Neural cell (in vitro differentiated cells): ENCODE measurements around the gene NCS1.

Source experiments
- EP300 ChIP-seq: fragments of 450-650 bp; conservative IDR thresholded peaks from 2 replicates; pipeline ENCODE4 v1.6.1; 2014; ENCODE audit warnings: antibody characterized with exemption, mild to moderate bottlenecking, moderate library complexity; ENCODE audit not compliant: poor library complexity, severe bottlenecking
- EZH2 ChIP-seq: fragments of 200-600, 300-800 bp; shearing (Covaris generic), sonication (generic); IDR thresholded peaks from 2 replicates; pipeline ENCODE4 v1.6.1; 2014; ENCODE audit warnings: antibody characterized with exemption, low read length, borderline replicate concordance, mild to moderate bottlenecking; ENCODE audit not compliant: insufficient read depth, poor library complexity, severe bottlenecking
- MXI1 ChIP-seq: fragments of 450-650 bp; conservative IDR thresholded peaks from 2 replicates; pipeline ENCODE4 v1.6.1; 2014; ENCODE audit warnings: antibody characterized with exemption, mild to moderate bottlenecking; ENCODE audit not compliant: poor library complexity, severe bottlenecking
- POLR2AphosphoS5 ChIP-seq: IDR thresholded peaks from 2 replicates; pipeline ENCODE4 v1.6.1; 2012
- RAD21 ChIP-seq: fragments of 450-650 bp; conservative IDR thresholded peaks from 2 replicates; pipeline ENCODE4 v1.6.1; 2014; ENCODE audit warnings: antibody characterized with exemption, mild to moderate bottlenecking, moderate library complexity
- SMC3 ChIP-seq: fragments of 450-650 bp; conservative IDR thresholded peaks from 2 replicates; pipeline ENCODE4 v1.6.1; 2014; ENCODE audit warnings: antibody characterized with exemption, mild to moderate bottlenecking, moderate library complexity; ENCODE audit not compliant: poor library complexity
- TAF1 ChIP-seq: IDR thresholded peaks from 2 replicates; pipeline ENCODE4 v1.6.1; 2012; ENCODE audit warnings: low read depth
- TF ChIP-seq, protein P1 (sequence below): fragments of 450-650 bp; IDR thresholded peaks from 2 replicates; pipeline ENCODE4 v1.5.1; 2014; ENCODE audit warnings: antibody characterized with exemption, mild to moderate bottlenecking, moderate library complexity; ENCODE audit not compliant: poor library complexity, severe bottlenecking

DNA sequence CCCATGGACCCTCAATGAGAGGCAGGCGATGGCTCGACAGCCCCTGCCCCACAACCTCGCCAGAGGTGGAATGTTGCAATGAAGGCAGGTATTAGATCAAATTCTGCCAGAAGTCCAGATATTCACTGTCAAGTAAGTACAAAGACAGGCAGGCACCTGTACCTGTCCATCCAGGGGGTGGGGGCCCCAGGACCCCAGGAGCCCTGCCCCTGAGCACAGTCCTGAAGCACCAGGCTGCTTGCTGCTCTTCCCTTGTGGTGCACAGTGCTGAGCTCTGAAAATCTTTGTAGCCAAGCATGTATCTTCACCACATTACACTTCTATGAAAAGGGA, 67.1 kb downstream of the NCS1 start:
- TF ChIP-seq, protein P1, sequence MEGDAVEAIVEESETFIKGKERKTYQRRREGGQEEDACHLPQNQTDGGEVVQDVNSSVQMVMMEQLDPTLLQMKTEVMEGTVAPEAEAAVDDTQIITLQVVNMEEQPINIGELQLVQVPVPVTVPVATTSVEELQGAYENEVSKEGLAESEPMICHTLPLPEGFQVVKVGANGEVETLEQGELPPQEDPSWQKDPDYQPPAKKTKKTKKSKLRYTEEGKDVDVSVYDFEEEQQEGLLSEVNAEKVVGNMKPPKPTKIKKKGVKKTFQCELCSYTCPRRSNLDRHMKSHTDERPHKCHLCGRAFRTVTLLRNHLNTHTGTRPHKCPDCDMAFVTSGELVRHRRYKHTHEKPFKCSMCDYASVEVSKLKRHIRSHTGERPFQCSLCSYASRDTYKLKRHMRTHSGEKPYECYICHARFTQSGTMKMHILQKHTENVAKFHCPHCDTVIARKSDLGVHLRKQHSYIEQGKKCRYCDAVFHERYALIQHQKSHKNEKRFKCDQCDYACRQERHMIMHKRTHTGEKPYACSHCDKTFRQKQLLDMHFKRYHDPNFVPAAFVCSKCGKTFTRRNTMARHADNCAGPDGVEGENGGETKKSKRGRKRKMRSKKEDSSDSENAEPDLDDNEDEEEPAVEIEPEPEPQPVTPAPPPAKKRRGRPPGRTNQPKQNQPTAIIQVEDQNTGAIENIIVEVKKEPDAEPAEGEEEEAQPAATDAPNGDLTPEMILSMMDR, result no peak
- TF ChIP-seq POLR2AphosphoS5 (no peak), TAF1 (no peak), RAD21 (no peak), EP300 (no peak), EZH2 (no peak), MXI1 (no peak), SMC3 (no peak)
